SU-DHL-6 (cell line): Measurements from ENCODE around the gene IL1A.

Source experiments
- H2AFZ ChIP-seq: fragments of 200-600 bp; sonication (generic); 2 replicates; pipeline ENCODE4 v1.6.1; 2014; ENCODE audit warnings: low read depth, mild to moderate bottlenecking, moderate library complexity, mixed read lengths, antibody characterized with exemption, low read length; ENCODE audit not compliant: severe bottlenecking
- H3F3A ChIP-seq: fragments of 200-600 bp; shearing (Covaris generic); 2 replicates; pipeline ENCODE4 v1.6.0; 2016; ENCODE audit warnings: antibody characterized with exemption, mild to moderate bottlenecking; ENCODE audit not compliant: insufficient read depth
- H3K27ac ChIP-seq: fragments of 200-600 bp; sonication (generic); 2 replicates; pipeline ENCODE4 v1.5.1; 2016; ENCODE audit warnings: low read depth, mild to moderate bottlenecking, low read length, moderate library complexity, mixed read lengths
- H3K27me3 ChIP-seq: fragments of 200-600 bp; sonication (generic), shearing (Covaris generic); 2 replicates; pipeline ENCODE4 v1.6.0; 2014; ENCODE audit warnings: mild to moderate bottlenecking, low read length
- H3K36me3 ChIP-seq: fragments of 200-600 bp; sonication (generic); 2 replicates; pipeline ENCODE4 v1.6.1; 2014; ENCODE audit warnings: mild to moderate bottlenecking, low read length, mixed read lengths
- H3K4me2 ChIP-seq: fragments of 300-600, 200-600 bp; shearing (Covaris generic), sonication (generic); 2 replicates; pipeline ENCODE4 v1.6.0; 2014; ENCODE audit warnings: low read length, low read depth, mild to moderate bottlenecking; ENCODE audit not compliant: poor library complexity, severe bottlenecking
- H3K4me3 ChIP-seq: fragments of 200-600 bp; sonication (generic); 2 replicates; pipeline ENCODE4 v1.5.1; 2014; ENCODE audit warnings: antibody characterized with exemption, low read length, mild to moderate bottlenecking, mixed read lengths; ENCODE audit not compliant: insufficient read depth, poor library complexity, severe bottlenecking
- H3K79me2 ChIP-seq: fragments of 200-600 bp; sonication (generic); 2 replicates; pipeline ENCODE4 v1.6.1; 2014; ENCODE audit warnings: mild to moderate bottlenecking, low read length, moderate library complexity; ENCODE audit not compliant: insufficient read depth
- H3K9ac ChIP-seq: fragments of 200-600 bp; sonication (generic); 2 replicates; pipeline ENCODE4 v1.7.0; 2014; ENCODE audit warnings: mild to moderate bottlenecking, low read length
- H3K9me2 ChIP-seq: fragments of 200-600 bp; sonication (generic); replicated peaks from 2 replicates; pipeline ENCODE4 v1.6.1; 2014; ENCODE audit warnings: low read length; ENCODE audit not compliant: insufficient read depth
- H3K9me3 ChIP-seq: fragments of 200-600 bp; sonication (generic); 2 replicates; pipeline ENCODE4 v1.6.1; 2014; ENCODE audit warnings: low read length, mixed read lengths; ENCODE audit not compliant: insufficient read depth
- H4K20me1 ChIP-seq: fragments of 200-600 bp; sonication (generic); 2 replicates; pipeline ENCODE4 v1.6.1; 2014; ENCODE audit warnings: low read depth, mild to moderate bottlenecking, antibody characterized with exemption, low read length, moderate library complexity, mixed read lengths
- EZH2phosphoT487 ChIP-seq: fragments of 200-600 bp; sonication (generic), shearing (Covaris generic); conservative IDR thresholded peaks from 2 replicates; pipeline ENCODE4 v1.6.1; 2018; ENCODE audit warnings: mild to moderate bottlenecking, antibody characterized with exemption, low read length, moderate library complexity, mixed read lengths
- TF ChIP-seq, protein P1 (sequence below): fragments of 200-600 bp; sonication (generic); IDR thresholded peaks from one replicate; pipeline ENCODE4 v1.5.1; 2017; ENCODE audit warnings: antibody characterized with exemption, mild to moderate bottlenecking, low read length, moderate library complexity; ENCODE audit not compliant: insufficient read depth, poor library complexity, severe bottlenecking

Gene IL1A

DNA sequence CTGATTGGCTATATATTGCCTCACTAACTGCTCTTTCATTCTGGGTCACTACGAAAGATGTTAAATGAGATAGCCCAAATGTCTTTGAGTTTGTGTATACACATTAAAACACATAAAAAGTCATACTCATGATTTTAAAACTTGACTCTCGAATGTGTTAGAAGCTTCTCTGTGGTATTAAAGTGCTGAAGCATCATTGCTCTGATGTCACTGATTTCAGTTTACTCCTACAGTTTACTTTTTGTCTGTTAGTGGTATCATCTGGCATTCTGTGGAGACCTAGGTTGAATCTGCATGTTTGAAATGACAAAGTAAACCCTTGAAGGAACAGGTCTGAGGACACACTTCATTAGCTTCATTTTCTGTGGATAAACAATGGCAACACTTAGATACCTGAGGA is 52.8 kb downstream of the IL1A start:
- Histone ChIP-seq H3K4me3 (no peak overlapping the region), H2AFZ (no peak overlapping the region), H3K79me2 (no peaks in the 10 kb centered on the region), H3K27ac (no peak overlapping the region), H3K4me2 (no peak overlapping the region), H3K9me2 (no peaks in the 10 kb centered on the region), H3K9me3 (no peaks in the 10 kb centered on the region), H4K20me1 (no peaks in the 10 kb centered on the region), H3K9ac (no peak overlapping the region), H3F3A (0 out of 2 replicates have a peak, but pooled peaks cover 9% of the 10 kb centered on the region), H3K27me3 (no peaks in the 10 kb centered on the region), H3K36me3 (no peaks in the 10 kb centered on the region)
- TF ChIP-seq, protein P1, sequence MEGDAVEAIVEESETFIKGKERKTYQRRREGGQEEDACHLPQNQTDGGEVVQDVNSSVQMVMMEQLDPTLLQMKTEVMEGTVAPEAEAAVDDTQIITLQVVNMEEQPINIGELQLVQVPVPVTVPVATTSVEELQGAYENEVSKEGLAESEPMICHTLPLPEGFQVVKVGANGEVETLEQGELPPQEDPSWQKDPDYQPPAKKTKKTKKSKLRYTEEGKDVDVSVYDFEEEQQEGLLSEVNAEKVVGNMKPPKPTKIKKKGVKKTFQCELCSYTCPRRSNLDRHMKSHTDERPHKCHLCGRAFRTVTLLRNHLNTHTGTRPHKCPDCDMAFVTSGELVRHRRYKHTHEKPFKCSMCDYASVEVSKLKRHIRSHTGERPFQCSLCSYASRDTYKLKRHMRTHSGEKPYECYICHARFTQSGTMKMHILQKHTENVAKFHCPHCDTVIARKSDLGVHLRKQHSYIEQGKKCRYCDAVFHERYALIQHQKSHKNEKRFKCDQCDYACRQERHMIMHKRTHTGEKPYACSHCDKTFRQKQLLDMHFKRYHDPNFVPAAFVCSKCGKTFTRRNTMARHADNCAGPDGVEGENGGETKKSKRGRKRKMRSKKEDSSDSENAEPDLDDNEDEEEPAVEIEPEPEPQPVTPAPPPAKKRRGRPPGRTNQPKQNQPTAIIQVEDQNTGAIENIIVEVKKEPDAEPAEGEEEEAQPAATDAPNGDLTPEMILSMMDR: no peak
- TF ChIP-seq EZH2phosphoT487: no peak

DNA sequence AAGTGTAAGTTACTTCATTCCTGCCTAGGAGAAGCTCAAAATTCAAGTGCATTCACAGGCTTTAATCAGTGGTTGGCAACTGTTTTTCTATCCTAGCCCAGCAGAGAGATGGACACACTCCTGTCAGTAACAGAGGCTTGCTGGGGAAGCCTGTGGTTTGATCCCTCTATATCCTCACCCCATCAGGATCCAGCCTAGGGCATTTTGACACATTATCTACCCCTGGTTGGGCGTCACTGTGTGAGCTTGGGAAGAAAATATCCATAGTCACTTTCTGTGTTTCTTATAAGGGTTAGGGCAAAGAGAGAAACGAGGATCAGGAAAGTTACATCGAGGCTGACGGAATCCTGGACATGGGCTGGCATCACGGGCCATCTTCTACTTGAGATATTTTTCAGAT is 53.5 kb downstream of the IL1A start:
- TF ChIP-seq, protein P1: no peak
- Histone ChIP-seq H3K4me2 (no peak overlapping the region), H3K4me3 (no peak overlapping the region), H3K9me2 (no peaks in the 10 kb centered on the region), H3K9ac (no peak overlapping the region), H3K27me3 (no peaks in the 10 kb centered on the region), H3F3A (0 out of 2 replicates have a peak, but pooled peaks cover 2% of the 10 kb centered on the region), H3K36me3 (no peaks in the 10 kb centered on the region), H3K79me2 (no peaks in the 10 kb centered on the region), H3K9me3 (no peaks in the 10 kb centered on the region), H2AFZ (no peak overlapping the region), H3K27ac (no peak overlapping the region), H4K20me1 (no peaks in the 10 kb centered on the region)

DNA sequence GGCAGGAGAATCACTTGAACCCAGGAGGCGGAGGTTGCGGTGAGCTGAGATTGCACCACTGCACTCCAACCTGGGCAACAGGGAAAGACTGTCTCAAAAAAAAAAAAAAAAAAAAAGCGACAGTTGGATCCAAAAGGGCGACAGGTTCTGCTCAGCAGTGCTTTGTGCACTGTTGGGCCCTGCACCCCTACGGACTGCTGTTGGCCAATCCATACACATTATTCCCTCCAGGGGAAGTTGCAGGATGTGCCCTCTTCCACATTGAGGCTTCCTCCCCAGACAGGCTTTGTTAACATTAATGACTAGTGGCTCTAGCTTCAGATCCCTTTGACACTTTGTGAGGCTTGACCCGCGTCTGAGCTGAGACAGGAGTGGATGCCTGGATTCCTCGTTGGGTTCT is 54.1 kb downstream of the IL1A start:
- Histone ChIP-seq H3K9me2 (no peaks in the 10 kb centered on the region), H3K36me3 (no peaks in the 10 kb centered on the region), H3K27me3 (no peaks in the 10 kb centered on the region), H2AFZ (no peak overlapping the region), H3K9me3 (no peaks in the 10 kb centered on the region), H3F3A (no peaks in the 10 kb centered on the region), H3K4me2 (no peak overlapping the region), H3K9ac (no peak overlapping the region), H3K79me2 (no peaks in the 10 kb centered on the region), H3K4me3 (no peak overlapping the region), H3K27ac (no peak overlapping the region), H4K20me1 (no peaks in the 10 kb centered on the region)
- TF ChIP-seq, protein P1: no peak
- no peak for TF ChIP-seq EZH2phosphoT487
